HepG2 (cell line): ENCODE data around the gene RAB24. TPM values are rescaled to one million over a fixed set of nuclear protein-coding genes. Genes with fewer than 3 reads are reported as not detected.

ENCODE experiments used
- ADNP ChIP-seq: sonication (generic); formaldehyde crosslinking; IDR thresholded peaks from 2 replicates; pipeline ENCODE4 v1.4.0; 2020; ENCODE audit warnings: missing genetic modification reagents
- CC2D1A ChIP-seq: sonication (generic); formaldehyde crosslinking; IDR thresholded peaks from 2 replicates; pipeline ENCODE4 v1.8.1; 2023; ENCODE audit warnings: mild to moderate bottlenecking, missing genetic modification reagents
- HNF4A ChIP-seq: sonication (generic); formaldehyde crosslinking; IDR thresholded peaks from 2 replicates; pipeline ENCODE4 v1.4.0; 2020; ENCODE audit warnings: missing genetic modification reagents
- HNRNPLL ChIP-seq: fragments of 200-400 bp; formaldehyde crosslinking; IDR thresholded peaks from 2 replicates; pipeline ENCODE4 v1.6.1; 2017; ENCODE audit warnings: mild to moderate bottlenecking, low read depth, low read length; ENCODE audit not compliant: poor library complexity, severe bottlenecking
- ISL2 ChIP-seq: sonication (generic); formaldehyde crosslinking; IDR thresholded peaks from 2 replicates; pipeline ENCODE4 v1.5.0; 2020; ENCODE audit warnings: missing genetic modification reagents
- KDM5A ChIP-seq: fragments of 200-600 bp; sonication (generic); IDR thresholded peaks from 2 replicates; pipeline ENCODE4 v1.7.0; 2018; ENCODE audit warnings: antibody characterized with exemption, mild to moderate bottlenecking, low read length, borderline replicate concordance
- NR2F2 ChIP-seq: IDR thresholded peaks from 2 replicates; pipeline ENCODE4 v1.6.1; 2012; ENCODE audit warnings: low read depth, inconsistent platforms, borderline replicate concordance
- PHF8 ChIP-seq: sonication (generic); formaldehyde crosslinking; IDR thresholded peaks from 2 replicates; pipeline ENCODE4 v1.5.0; 2020; ENCODE audit warnings: missing genetic modification reagents
- SMYD3 ChIP-seq: sonication (generic); formaldehyde crosslinking; IDR thresholded peaks from 2 replicates; pipeline ENCODE4 v1.8.1; 2023; ENCODE audit warnings: mild to moderate bottlenecking, missing genetic modification reagents
- SNAI1 ChIP-seq: sonication (generic); formaldehyde crosslinking; IDR thresholded peaks from 2 replicates; pipeline ENCODE4 v1.5.0; 2020; ENCODE audit warnings: mild to moderate bottlenecking, missing genetic modification reagents, borderline replicate concordance
- TRIM24 ChIP-seq: sonication (generic); formaldehyde crosslinking; IDR thresholded peaks from 2 replicates; pipeline ENCODE4 v1.8.0; 2022; ENCODE audit warnings: mild to moderate bottlenecking, missing genetic modification reagents
- YY1 ChIP-seq: IDR thresholded peaks from 2 replicates; pipeline ENCODE4 v1.6.1; 2011; ENCODE audit warnings: low read length, low read depth, moderate library complexity, mild to moderate bottlenecking; ENCODE audit not compliant: insufficient read depth, insufficient replicate concordance
- ZBTB7B ChIP-seq: sonication (generic); formaldehyde crosslinking; IDR thresholded peaks from 2 replicates; pipeline ENCODE4 v1.4.0; 2020; ENCODE audit warnings: missing genetic modification reagents
- polyA plus RNA-seq, 8 experiments: library from polyadenylated mRNA; depleted of rRNA in 3 of 8; stranded (reverse) in 7 of 8; unstranded in 1 of 8; fragments of >200 nt; fragmentation: Illumina TruSeq in 4 of 8; extraction: Trizol in 4 of 8; gene quantifications; 2 replicates each; pipeline versions ENCODE4 v1.2.1 to v1.2.3, GENCODE V29; 2011 to 2016; ENCODE audit warnings: low read depth in 4 of 8, missing spikeins in 1 of 8, mixed read lengths in 1 of 8; ENCODE audit not compliant: insufficient read depth in 1 of 8
- total RNA-seq, 5 experiments: library from RNA; depleted of rRNA; stranded (reverse); fragments of >200 nt; fragmentation: Illumina TruSeq; extraction: Trizol; gene quantifications; 2 replicates each; pipeline ENCODE4 v1.2.3, GENCODE V29; 2016; ENCODE audit warnings: low read depth in 1 of 5
- TF ChIP-seq, protein P1 (sequence below): sonication (generic); formaldehyde crosslinking; IDR thresholded peaks from 2 replicates; pipeline ENCODE4 v1.8.1; 2023; ENCODE audit warnings: mild to moderate bottlenecking, missing genetic modification reagents
- TF ChIP-seq, protein P2 (sequence below): sonication (generic); formaldehyde crosslinking; IDR thresholded peaks from 2 replicates; pipeline ENCODE4 v1.9.0; 2022; ENCODE audit warnings: low read depth, missing genetic modification reagents
- TF ChIP-seq, protein P3 (sequence below): sonication (generic); formaldehyde crosslinking; IDR thresholded peaks from 2 replicates; pipeline ENCODE4 v1.5.0; 2020; ENCODE audit warnings: missing genetic modification reagents
- TF ChIP-seq, protein P4 (sequence below): sonication (generic); formaldehyde crosslinking; IDR thresholded peaks from 2 replicates; pipeline ENCODE4 v1.4.0; 2020; ENCODE audit warnings: missing genetic modification reagents
- TF ChIP-seq, protein P5 (sequence below): sonication (generic); formaldehyde crosslinking; IDR thresholded peaks from 2 replicates; pipeline ENCODE4 v1.8.1; 2023; ENCODE audit warnings: mild to moderate bottlenecking, inconsistent platforms, moderate library complexity, missing genetic modification reagents, borderline replicate concordance

The RAB24 gene
- total and polyA plus RNA-seq, 2 of the 13 experiments (the other 11 are each of a cell fraction or from before 2014, with no cell fraction given): 22.9 to 63.7 TPM

DNA sequence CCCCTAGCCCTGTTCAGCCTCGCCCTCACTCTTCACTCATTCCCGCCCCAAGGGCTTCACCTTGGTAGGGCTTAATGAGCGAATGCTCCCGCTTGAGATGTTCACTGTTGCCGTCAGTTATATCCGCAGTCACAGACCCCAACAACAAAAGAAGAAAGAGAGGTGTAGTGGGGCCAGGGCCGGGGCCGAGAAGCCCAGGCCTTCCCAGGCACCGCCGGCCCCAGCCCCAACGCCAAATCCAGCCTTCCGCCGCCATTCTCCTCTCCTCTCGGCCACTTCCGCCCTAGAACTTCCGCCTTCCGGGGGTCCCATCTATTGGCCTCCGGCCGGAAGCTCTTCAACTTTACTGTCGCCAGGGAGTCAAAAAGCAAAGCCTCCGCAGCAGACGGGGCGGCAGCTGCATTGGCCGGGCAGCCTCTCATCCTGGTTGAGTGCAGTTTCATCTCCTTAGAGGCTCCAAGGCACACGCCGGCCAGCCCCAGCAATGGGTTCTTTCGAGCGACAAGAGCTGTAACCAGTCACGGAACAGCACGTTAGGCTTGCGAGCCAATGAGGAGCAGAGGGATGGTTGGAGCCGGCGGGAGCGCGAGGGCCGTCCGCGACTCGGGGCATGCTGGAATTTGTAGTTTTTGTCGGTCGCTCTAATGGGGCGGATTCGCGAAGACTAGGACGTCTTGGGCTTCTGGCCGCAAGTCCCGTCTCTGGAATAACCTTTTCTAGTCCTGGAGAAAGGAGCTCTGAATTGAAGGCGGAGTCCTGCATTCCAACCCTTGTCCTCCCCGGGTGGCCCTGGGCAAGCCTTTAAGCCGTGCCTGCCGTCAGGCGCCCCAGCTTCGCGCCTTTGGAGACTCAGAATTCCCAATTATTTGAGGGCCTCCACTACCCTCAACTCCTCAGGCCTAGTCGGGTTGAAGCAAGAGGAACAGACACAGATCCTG is 48.1 kb upstream of the RAB24 start, which contains the start of gene LMAN2 (continued):
- TF ChIP-seq, protein P1, sequence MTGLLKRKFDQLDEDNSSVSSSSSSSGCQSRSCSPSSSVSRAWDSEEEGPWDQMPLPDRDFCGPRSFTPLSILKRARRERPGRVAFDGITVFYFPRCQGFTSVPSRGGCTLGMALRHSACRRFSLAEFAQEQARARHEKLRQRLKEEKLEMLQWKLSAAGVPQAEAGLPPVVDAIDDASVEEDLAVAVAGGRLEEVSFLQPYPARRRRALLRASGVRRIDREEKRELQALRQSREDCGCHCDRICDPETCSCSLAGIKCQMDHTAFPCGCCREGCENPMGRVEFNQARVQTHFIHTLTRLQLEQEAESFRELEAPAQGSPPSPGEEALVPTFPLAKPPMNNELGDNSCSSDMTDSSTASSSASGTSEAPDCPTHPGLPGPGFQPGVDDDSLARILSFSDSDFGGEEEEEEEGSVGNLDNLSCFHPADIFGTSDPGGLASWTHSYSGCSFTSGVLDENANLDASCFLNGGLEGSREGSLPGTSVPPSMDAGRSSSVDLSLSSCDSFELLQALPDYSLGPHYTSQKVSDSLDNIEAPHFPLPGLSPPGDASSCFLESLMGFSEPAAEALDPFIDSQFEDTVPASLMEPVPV (CRISPR knock-in tag): no peak; the same call in 1 of the 2 replicates
- TF ChIP-seq, protein P2, sequence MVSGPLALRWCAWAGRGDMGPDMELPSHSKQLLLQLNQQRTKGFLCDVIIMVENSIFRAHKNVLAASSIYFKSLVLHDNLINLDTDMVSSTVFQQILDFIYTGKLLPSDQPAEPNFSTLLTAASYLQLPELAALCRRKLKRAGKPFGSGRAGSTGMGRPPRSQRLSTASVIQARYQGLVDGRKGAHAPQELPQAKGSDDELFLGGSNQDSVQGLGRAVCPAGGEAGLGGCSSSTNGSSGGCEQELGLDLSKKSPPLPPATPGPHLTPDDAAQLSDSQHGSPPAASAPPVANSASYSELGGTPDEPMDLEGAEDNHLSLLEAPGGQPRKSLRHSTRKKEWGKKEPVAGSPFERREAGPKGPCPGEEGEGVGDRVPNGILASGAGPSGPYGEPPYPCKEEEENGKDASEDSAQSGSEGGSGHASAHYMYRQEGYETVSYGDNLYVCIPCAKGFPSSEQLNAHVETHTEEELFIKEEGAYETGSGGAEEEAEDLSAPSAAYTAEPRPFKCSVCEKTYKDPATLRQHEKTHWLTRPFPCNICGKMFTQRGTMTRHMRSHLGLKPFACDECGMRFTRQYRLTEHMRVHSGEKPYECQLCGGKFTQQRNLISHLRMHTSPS: peak; percentile 9; the same call in 1 of the 2 replicates
- TF ChIP-seq HNRNPLL: peak; percentile 62
- TF ChIP-seq PHF8 (CRISPR knock-in tag): peak; percentile 88
- no peak for TF ChIP-seq TRIM24 (CRISPR knock-in tag)
- peak; percentile 95 for TF ChIP-seq YY1
- 0 out of 2 replicates have a peak, but pooled peaks have one; percentile 21 for TF ChIP-seq NR2F2
- TF ChIP-seq, protein P3, sequence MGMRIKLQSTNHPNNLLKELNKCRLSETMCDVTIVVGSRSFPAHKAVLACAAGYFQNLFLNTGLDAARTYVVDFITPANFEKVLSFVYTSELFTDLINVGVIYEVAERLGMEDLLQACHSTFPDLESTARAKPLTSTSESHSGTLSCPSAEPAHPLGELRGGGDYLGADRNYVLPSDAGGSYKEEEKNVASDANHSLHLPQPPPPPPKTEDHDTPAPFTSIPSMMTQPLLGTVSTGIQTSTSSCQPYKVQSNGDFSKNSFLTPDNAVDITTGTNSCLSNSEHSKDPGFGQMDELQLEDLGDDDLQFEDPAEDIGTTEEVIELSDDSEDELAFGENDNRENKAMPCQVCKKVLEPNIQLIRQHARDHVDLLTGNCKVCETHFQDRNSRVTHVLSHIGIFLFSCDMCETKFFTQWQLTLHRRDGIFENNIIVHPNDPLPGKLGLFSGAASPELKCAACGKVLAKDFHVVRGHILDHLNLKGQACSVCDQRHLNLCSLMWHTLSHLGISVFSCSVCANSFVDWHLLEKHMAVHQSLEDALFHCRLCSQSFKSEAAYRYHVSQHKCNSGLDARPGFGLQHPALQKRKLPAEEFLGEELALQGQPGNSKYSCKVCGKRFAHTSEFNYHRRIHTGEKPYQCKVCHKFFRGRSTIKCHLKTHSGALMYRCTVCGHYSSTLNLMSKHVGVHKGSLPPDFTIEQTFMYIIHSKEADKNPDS (CRISPR knock-in tag): no peak
- TF ChIP-seq, protein P4, sequence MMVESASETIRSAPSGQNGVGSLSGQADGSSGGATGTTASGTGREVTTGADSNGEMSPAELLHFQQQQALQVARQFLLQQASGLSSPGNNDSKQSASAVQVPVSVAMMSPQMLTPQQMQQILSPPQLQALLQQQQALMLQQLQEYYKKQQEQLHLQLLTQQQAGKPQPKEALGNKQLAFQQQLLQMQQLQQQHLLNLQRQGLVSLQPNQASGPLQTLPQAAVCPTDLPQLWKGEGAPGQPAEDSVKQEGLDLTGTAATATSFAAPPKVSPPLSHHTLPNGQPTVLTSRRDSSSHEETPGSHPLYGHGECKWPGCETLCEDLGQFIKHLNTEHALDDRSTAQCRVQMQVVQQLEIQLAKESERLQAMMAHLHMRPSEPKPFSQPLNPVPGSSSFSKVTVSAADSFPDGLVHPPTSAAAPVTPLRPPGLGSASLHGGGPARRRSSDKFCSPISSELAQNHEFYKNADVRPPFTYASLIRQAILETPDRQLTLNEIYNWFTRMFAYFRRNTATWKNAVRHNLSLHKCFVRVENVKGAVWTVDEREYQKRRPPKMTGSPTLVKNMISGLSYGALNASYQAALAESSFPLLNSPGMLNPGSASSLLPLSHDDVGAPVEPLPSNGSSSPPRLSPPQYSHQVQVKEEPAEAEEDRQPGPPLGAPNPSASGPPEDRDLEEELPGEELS (CRISPR knock-in tag): 0 out of 2 replicates have a peak, but pooled peaks have one; percentile 21
- TF ChIP-seq, protein P5, sequence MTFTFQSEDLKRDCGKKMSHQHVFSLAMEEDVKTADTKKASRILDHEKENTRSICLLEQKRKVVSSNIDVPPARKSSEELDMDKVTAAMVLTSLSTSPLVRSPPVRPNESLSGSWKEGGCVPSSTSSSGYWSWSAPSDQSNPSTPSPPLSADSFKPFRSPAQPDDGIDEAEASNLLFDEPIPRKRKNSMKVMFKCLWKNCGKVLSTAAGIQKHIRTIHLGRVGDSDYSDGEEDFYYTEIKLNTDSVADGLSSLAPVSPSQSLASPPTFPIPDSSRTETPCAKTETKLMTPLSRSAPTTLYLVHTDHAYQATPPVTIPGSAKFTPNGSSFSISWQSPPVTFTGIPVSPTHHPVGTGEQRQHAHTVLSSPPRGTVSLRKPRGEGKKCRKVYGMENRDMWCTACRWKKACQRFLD (CRISPR knock-in tag): peak; percentile 54; the same call in 1 of the 2 replicates
- no peak for TF ChIP-seq ADNP (CRISPR knock-in tag)
- TF ChIP-seq SMYD3 (CRISPR knock-in tag): 0 out of 2 replicates have a peak, but pooled peaks have one; percentile 13
- TF ChIP-seq HNF4A (CRISPR knock-in tag): no peak
- peak; percentile 42 for TF ChIP-seq ISL2
- peak; percentile 98 for TF ChIP-seq KDM5A
- peak; percentile 47; the same call in 1 of the 2 replicates for TF ChIP-seq ZBTB7B (CRISPR knock-in tag)
- 0 out of 2 replicates have a peak, but pooled peaks have one; percentile 78 for TF ChIP-seq CC2D1A (CRISPR knock-in tag)
- TF ChIP-seq SNAI1 (CRISPR knock-in tag): peak; percentile 16; the same call in 1 of the 2 replicates
